ENCODE results near the gene PSAPL1. TPM values are rescaled to one million over a fixed set of nuclear protein-coding genes. Genes with fewer than 3 reads are reported as not detected.

PSAPL1 gene
- total RNA-seq, 4 donors from 2014 or later, result 16.4 to 268 (median 137) TPM

- no peaks in the 10 kb centered on the region for H3K4me1 ChIP-seq
- no peaks in the 10 kb centered on the region for H3K36me3 ChIP-seq
- DNase-seq (ENCODE audit: low spot score in 2 of 2), result peak in 1 of 2 donors; percentile 73
- H3K9me3 ChIP-seq, result no peaks in the 10 kb centered on the region
- H3K4me3 ChIP-seq, result no peak overlapping the region
- no peak overlapping the region for H3K27ac ChIP-seq
- TF ChIP-seq POLR2A (IDR thresholded peaks at IDR 0.05), result no peak
- no peak for TF ChIP-seq POLR2AphosphoS5 (IDR thresholded peaks at IDR 0.05)
- TF ChIP-seq CTCF (IDR thresholded peaks at IDR 0.05), result no peak
- H3K27me3 ChIP-seq, result no peaks in the 10 kb centered on the region
- 100% methylated on average over 3 of the region's 4 CpGs for WGBS
Measured at GRCh38 chr4:7419961-7420660, 14.6 kb downstream of the PSAPL1 start.

GRCh38 chr4:7418131-7418943 is 16.4 kb downstream of the PSAPL1 start:
- WGBS, result 91% methylated on average over 15 of the region's 15 CpGs
- TF ChIP-seq POLR2AphosphoS5 (IDR thresholded peaks at IDR 0.05) (no peak), POLR2A (IDR thresholded peaks at IDR 0.05) (no peak), EP300 (IDR thresholded peaks at IDR 0.05) (no peak), CTCF (IDR thresholded peaks at IDR 0.05) (no peak)
- peak in 1 of 2 donors; percentile 55 for DNase-seq (ENCODE audit: low spot score in 2 of 2)

GRCh38 chr4:7417639-7418038 is 17.1 kb downstream of the PSAPL1 start:
- peaks cover 2% of the 10 kb centered on the region for H3K27me3 ChIP-seq
- no peak overlapping the region for H3K27ac ChIP-seq
- no peaks in the 10 kb centered on the region for H3K4me1 ChIP-seq
- no peaks in the 10 kb centered on the region for H3K9me3 ChIP-seq
- H3K36me3 ChIP-seq, result no peaks in the 10 kb centered on the region
- no peak overlapping the region for H3K4me3 ChIP-seq
- DNase-seq (ENCODE audit: low spot score in 2 of 2), result peak; percentile 21 to 61
- TF ChIP-seq CTCF (IDR thresholded peaks at IDR 0.05) (no peak), EP300 (IDR thresholded peaks at IDR 0.05) (no peak), POLR2A (IDR thresholded peaks at IDR 0.05) (no peak), POLR2AphosphoS5 (IDR thresholded peaks at IDR 0.05) (no peak)
- WGBS, result 55% methylated on average over 4 of the region's 9 CpGs

More at GRCh38 chr4:7418131-7418943, 16.4 kb downstream of the PSAPL1 start:
- Histone ChIP-seq H3K27me3 (no peaks in the 10 kb centered on the region), H3K4me3 (no peak overlapping the region), H3K9me3 (no peaks in the 10 kb centered on the region), H3K27ac (no peak overlapping the region), H3K4me1 (no peaks in the 10 kb centered on the region), H3K36me3 (no peaks in the 10 kb centered on the region)

- Histone ChIP-seq H3K27ac (no peak overlapping the region), H3K9me3 (no peaks in the 10 kb centered on the region), H3K27me3 (peaks cover 8% of the 10 kb centered on the region), H3K4me1 (no peaks in the 10 kb centered on the region), H3K36me3 (no peaks in the 10 kb centered on the region), H3K4me3 (no peak overlapping the region)
- WGBS, result 90% methylated on average over 13 of the region's 14 CpGs
- DNase-seq (ENCODE audit: low spot score in 2 of 2), result peak in 1 of 2 donors; percentile 31
- TF ChIP-seq EP300 (IDR thresholded peaks at IDR 0.05) (no peak), CTCF (IDR thresholded peaks at IDR 0.05) (no peak), POLR2AphosphoS5 (IDR thresholded peaks at IDR 0.05) (no peak), POLR2A (IDR thresholded peaks at IDR 0.05) (no peak)
Measured at GRCh38 chr4:7416745-7417432, 17.8 kb downstream of the PSAPL1 start.
